Putamen (tissue), 1 donor: ENCODE data around the gene MEAK7.

Source experiments
- DNase-seq: peaks from one replicate; pipeline ENCODE4 v3.0.0-alpha.2; 2016; ENCODE audit warnings: low spot score

The MEAK7 gene

GRCh38 chr16:84465154-84465553, 39.3 kb downstream of the MEAK7 start:
- DNase-seq, result no peak

- DNase-seq, result no peak
Measured at GRCh38 chr16:84464116-84464515, 40.3 kb downstream of the MEAK7 start.

GRCh38 chr16:84463221-84463620, 41.2 kb downstream of the MEAK7 start:
- DNase-seq, result no peak

- no peak for DNase-seq
Measured at GRCh38 chr16:84462296-84463210, 41.9 kb downstream of the MEAK7 start.

DNA sequence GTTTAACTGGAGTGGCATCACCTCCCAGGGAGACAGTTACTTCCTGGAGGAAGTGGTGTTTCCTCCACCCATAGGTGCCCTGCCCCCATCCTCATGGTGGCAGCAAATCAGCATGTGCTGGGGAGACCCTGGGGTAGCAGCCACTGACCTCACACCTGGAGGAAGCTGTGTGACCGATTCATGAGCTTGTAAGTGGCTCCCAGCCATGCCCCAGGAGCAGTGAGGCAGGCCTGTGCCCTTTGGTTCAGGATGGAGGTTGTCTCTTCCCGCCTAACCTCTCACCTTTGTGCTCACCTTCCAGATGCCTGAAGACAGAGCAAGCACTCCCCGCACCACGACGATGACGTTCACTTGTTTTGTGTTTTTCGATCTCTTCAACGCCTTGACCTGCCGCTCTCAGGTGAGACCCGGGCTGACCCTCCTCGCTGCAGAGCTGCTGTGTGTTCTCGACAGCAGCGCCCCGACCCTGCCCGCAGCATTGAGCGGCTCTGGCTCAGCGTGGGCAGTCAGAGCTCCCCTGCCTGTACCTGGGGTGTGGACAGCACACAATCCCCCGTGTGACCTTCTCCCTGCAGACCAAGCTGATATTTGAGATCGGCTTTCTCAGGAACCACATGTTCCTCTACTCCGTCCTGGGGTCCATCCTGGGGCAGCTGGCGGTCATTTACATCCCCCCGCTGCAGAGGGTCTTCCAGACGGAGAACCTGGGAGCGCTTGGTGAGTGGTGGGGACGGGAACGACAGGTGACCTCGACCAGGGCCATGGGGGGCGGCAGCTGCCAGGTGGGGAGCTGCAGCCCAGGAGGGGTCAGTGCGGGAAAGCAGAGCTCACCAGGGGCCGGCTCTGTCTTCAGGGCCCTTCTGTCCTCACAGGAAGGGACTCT, 42.8 kb downstream of the MEAK7 start:
- DNase-seq, result no peak

GRCh38 chr16:84461029-84461412, 43.4 kb downstream of the MEAK7 start:
- DNase-seq, result no peak

GRCh38 chr16:84460406-84461028, 43.9 kb downstream of the MEAK7 start:
- DNase-seq, result no peak

DNA sequence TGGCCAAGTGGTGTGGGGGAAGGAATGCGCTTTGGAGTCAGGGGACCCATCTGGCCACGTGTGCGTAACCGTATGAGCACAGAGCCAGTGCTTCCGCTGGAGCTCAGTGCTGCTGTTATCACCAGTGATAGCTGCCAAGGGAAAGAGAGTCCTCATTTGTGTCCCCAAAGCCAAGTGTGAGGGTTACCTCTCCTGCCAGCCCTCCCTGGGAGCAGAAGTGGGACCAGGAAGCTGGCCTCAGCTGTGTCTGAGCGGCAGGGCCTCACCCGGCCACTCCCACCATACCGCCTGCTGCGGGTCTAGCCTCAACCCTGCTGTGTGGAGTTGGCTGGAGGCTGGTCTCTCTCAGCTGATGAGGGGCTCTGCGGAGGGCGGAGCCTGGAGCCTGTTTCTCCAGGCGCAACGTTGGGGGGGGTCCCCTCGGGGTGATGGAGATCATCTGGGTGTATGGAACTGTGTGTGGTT, 44.5 kb downstream of the MEAK7 start:
- DNase-seq, result no peak

GRCh38 chr16:84459533-84459894, 44.9 kb downstream of the MEAK7 start:
- DNase-seq, result no peak

DNA sequence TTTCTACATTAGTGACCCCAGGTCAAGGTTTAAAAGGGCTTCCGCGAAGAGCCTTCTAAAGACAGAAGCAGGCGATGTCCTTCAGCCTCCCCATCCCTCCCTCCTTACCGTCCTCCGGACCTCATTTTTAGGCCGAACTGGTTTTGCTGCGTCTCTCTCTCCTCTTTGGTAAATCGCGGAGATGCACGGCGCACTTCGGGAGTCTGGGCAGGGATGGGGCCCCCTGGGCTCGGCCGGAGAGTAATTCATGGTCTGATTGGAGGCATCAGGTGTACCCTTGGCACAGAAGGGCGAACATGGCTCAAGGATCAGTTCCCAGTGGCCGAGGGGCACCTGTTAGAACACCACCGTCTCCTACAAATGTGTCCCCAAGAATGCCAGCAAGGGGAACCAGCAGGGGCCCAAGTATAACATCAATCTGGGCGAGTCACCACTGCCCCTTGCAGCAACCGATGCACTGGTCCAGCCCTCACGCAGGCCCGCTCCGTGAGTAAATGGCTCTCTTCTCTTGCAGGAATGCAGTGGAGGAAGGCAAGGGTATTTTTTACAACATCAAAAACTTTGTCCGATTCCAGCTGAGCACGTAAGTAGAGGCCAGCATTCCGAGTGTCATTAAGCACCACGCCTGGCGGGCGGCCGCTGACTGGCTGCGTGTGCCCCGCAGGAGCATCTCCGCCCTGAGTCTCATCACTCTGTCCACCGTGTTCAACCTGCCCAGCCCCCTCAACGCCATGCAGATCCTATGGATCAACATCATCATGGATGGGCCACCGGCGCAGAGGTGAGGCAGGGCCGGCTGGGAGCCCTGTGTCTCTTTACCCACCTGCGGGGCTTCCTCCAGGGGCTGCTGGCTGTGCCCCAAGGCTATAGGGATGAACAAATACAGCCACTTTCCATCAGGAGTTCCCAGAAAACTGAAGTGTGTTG, 45.6 kb downstream of the MEAK7 start:
- DNase-seq, result no peak

- no peak for DNase-seq
Measured at GRCh38 chr16:84455031-84455430, 49.4 kb downstream of the MEAK7 start.
